Measurements from ENCODE around the gene TOM1L2.

GRCh38 chr17:17979778-17980177 is 7.6 kb upstream of the TOM1L2 start:
- TF ChIP-seq POLR2AphosphoS5 (IDR thresholded peaks at IDR 0.05) (no peak), CTCF (IDR thresholded peaks at IDR 0.05) (no peak), POLR2A (IDR thresholded peaks at IDR 0.05) (no peak)

Data from breast epithelium (tissue), 3 donors.